GM12873 (cell line): ENCODE results near the gene UGT1A7.

Experiments
- TF ChIP-seq, protein P1 (sequence below): IDR thresholded peaks from 2 replicates; pipeline ENCODE4 v1.5.1; 2012; ENCODE audit warnings: low read depth, mild to moderate bottlenecking, moderate library complexity, low read length, control low read depth; ENCODE audit not compliant: insufficient read depth; ENCODE audit errors: missing control alignments

UGT1A7 gene

DNA sequence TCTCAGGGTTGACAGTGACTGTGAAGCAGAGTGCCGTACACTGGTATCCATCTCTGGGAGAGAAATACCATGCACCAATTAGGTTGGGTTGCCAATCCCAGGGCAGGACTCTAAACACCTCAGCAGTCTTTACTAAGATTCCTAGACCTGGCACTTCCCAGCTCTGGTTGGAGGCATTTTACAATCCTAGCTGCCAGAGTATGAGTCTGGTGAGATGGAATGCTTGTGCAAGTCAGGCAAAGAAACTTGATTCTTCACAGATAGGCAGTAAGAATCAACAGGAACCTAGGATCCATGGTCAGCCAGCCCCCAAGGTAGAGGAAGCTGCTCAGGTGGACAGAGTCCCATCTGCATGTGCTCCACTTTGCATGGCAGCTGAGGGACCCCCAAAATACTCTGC lies 25.0 kb downstream of the UGT1A7 start:
- TF ChIP-seq, protein P1, sequence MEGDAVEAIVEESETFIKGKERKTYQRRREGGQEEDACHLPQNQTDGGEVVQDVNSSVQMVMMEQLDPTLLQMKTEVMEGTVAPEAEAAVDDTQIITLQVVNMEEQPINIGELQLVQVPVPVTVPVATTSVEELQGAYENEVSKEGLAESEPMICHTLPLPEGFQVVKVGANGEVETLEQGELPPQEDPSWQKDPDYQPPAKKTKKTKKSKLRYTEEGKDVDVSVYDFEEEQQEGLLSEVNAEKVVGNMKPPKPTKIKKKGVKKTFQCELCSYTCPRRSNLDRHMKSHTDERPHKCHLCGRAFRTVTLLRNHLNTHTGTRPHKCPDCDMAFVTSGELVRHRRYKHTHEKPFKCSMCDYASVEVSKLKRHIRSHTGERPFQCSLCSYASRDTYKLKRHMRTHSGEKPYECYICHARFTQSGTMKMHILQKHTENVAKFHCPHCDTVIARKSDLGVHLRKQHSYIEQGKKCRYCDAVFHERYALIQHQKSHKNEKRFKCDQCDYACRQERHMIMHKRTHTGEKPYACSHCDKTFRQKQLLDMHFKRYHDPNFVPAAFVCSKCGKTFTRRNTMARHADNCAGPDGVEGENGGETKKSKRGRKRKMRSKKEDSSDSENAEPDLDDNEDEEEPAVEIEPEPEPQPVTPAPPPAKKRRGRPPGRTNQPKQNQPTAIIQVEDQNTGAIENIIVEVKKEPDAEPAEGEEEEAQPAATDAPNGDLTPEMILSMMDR, result no peak

DNA sequence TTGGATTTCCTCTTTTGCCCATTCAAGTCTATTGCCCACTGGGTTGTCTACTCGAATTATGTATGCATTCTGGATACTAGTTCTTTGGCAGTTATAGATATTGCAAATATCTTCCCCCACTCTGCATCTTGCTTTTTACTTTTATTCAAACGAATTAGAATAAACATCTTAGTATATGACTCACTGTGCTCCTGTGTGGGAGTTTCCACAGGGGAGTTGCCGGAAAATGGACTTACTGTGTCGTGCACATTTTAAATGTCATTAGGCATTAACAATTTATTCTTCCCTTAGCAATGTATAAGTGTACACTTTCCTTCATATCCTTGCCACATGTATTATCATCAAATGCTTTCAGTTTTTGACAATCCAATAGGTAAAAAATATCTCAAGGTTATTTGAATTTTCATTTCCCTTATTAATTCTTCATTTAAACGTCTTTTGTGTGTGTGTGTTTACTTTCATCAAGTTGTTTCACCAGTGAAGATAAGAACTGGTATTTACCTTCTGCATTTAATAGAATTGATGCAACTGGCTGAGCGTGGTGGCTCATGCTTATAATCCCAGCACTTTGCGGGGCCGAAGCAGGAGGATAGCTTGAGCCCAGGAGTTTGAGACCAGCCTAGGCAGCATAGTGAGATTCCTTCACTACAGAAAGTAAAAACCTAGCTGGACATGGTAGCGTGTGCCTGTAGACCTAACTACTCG lies 26.4 kb downstream of the UGT1A7 start:
- TF ChIP-seq, protein P1, result no peak

- TF ChIP-seq, protein P1, result no peak
Measured at GRCh38 chr2:233708942-233709341, 27.2 kb downstream of the UGT1A7 start.

GRCh38 chr2:233711312-233712008 lies 29.8 kb downstream of the UGT1A7 start:
- TF ChIP-seq, protein P1, result peak; percentile 92

- TF ChIP-seq, protein P1, result no peak
Measured at GRCh38 chr2:233712611-233713261, 31.0 kb downstream of the UGT1A7 start, which contains the start of gene UGT1A5. UGT1A5 (plus strand) TSS chr2:233712907; CDS start chr2:233712992, 85 bp downstream.

GRCh38 chr2:233713262-233713615 lies 31.5 kb downstream of the UGT1A7 start:
- TF ChIP-seq, protein P1, result no peak

DNA sequence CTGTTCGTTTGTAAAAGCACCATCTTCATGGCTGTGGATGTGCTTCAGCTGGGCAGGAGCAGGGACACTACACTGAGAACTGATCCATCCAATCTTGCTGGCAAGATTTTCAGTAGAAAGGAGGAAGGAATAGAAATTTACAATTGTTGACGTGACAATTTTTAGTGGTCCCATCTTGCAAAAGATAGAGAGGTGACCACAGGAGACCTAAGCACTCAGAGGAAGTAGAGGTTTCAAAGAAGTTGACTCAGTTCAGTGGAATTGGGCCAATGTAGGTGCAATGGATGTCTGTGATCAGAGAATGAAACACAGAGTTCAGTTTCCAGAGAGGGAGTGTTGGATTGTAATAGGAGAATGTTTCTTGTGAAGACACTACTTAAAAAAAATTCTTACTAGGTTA lies 32.4 kb downstream of the UGT1A7 start:
- TF ChIP-seq, protein P1, result no peak
